K562 (cell line): ENCODE results near the gene TMEM87B. TPM values are rescaled to one million over a fixed set of nuclear protein-coding genes. Genes with fewer than 3 reads are reported as not detected.

Experiments
- ARHGAP35 ChIP-seq: fragments of 450-650 bp; IDR thresholded peaks from 2 replicates; pipeline ENCODE4 v1.6.1; 2018; ENCODE audit not compliant: partially characterized antibody
- C11orf30 ChIP-seq: fragments of 450-650 bp; IDR thresholded peaks from 2 replicates; pipeline ENCODE4 v1.6.1; 2016; ENCODE audit warnings: low read depth, mild to moderate bottlenecking
- HDAC1 ChIP-seq, 2 experiments: fragments of 450-650 bp; IDR thresholded peaks; 2 replicates each; pipeline ENCODE4 v1.6.1; 2016 to 2017; ENCODE audit warnings: inconsistent platforms in 1 of 2, mild to moderate bottlenecking in 1 of 2, moderate library complexity in 1 of 2
- HDAC8 ChIP-seq: fragments of 450-650 bp; IDR thresholded peaks from 2 replicates; pipeline ENCODE4 v1.6.1; 2016; ENCODE audit warnings: mild to moderate bottlenecking, missing genetic modification characterization, moderate library complexity, missing compliant biosample characterization
- HMG20A ChIP-seq: fragments of 450-650 bp; formaldehyde crosslinking; conservative IDR thresholded peaks from 2 replicates; pipeline ENCODE4 v1.4.0; 2020; ENCODE audit warnings: mild to moderate bottlenecking, mixed read lengths
- HNRNPH1 ChIP-seq: fragments of 200-400 bp; formaldehyde crosslinking; optimal IDR thresholded peaks from 2 replicates; pipeline ENCODE3; 2017; ENCODE audit warnings: low read depth, mild to moderate bottlenecking, low read length, moderate library complexity
- JUND ChIP-seq, 2 experiments: IDR thresholded peaks; 2 replicates in 1 of 2; 3 replicates in 1 of 2; pipeline ENCODE4 v1.6.1; 2011; ENCODE audit warnings: borderline replicate concordance in 2 of 2, low read depth in 2 of 2, low read length in 2 of 2, improper control_type of control experiment in 1 of 2, missing biosample characterization in 1 of 2, missing genetic modification characterization in 1 of 2, missing genetic modification reagents in 1 of 2
- KAT8 ChIP-seq: fragments of 450-650 bp; IDR thresholded peaks from 2 replicates; pipeline ENCODE4 v1.6.1; 2016; ENCODE audit warnings: low read depth, mild to moderate bottlenecking
- KLF16 ChIP-seq: IDR thresholded peaks from 2 replicates; pipeline ENCODE4 v1.6.1; 2016; ENCODE audit warnings: antibody characterized with exemption
- NCOA1 ChIP-seq: fragments of 450-650 bp; IDR thresholded peaks from 2 replicates; pipeline ENCODE4 v1.6.1; 2016; ENCODE audit warnings: low read depth
- NFE2 ChIP-seq: IDR thresholded peaks from 2 replicates; pipeline ENCODE4 v1.6.1; 2014; ENCODE audit warnings: antibody characterized with exemption, low read depth
- NR2C2 ChIP-seq, 2 experiments: fragments of 200-800 bp in 1 of 2; sonication (Bioruptor generic) in 1 of 2; sonication (generic) in 1 of 2; formaldehyde crosslinking in 1 of 2; IDR thresholded peaks; 2 replicates each; pipeline versions ENCODE4 v1.6.1 to v1.8.0; 2016 to 2022; ENCODE audit warnings: mild to moderate bottlenecking in 1 of 2, missing compliant biosample characterization in 1 of 2, missing genetic modification characterization in 1 of 2, missing genetic modification reagents in 1 of 2
- POLR2H ChIP-seq: IDR thresholded peaks from 2 replicates; pipeline ENCODE4 v1.6.1; 2016; ENCODE audit warnings: missing genetic modification characterization, low read depth, mild to moderate bottlenecking, control low read depth, missing compliant biosample characterization, moderate library complexity
- RAD51 ChIP-seq: fragments of 450-650 bp; IDR thresholded peaks from 2 replicates; pipeline ENCODE4 v1.7.1; 2016; ENCODE audit warnings: low read depth, mild to moderate bottlenecking, borderline replicate concordance
- RHOXF2B ChIP-seq: fragments of 250-450 bp; sonication (Bioruptor Pico); conservative IDR thresholded peaks from 2 replicates; pipeline ENCODE4 v1.5.1; 2021
- SMARCE1 ChIP-seq: fragments of 450-650 bp; IDR thresholded peaks from 2 replicates; pipeline ENCODE4 v1.7.1; 2016; ENCODE audit warnings: mild to moderate bottlenecking
- SOX6 ChIP-seq: fragments of 450-650 bp; IDR thresholded peaks from 2 replicates; pipeline ENCODE4 v1.6.1; 2014; ENCODE audit warnings: mild to moderate bottlenecking
- TAF1 ChIP-seq: IDR thresholded peaks from 2 replicates; pipeline ENCODE4 v1.6.1; 2011; ENCODE audit warnings: mild to moderate bottlenecking, low read length, moderate library complexity; ENCODE audit not compliant: insufficient read depth, control insufficient read depth, severe bottlenecking; ENCODE audit errors: extremely low read depth
- TAL1 ChIP-seq: fragments of 450-650 bp; IDR thresholded peaks from 2 replicates; pipeline ENCODE4 v1.6.1; 2016; ENCODE audit warnings: mild to moderate bottlenecking
- TBL1XR1 ChIP-seq, 2 experiments: IDR thresholded peaks; 2 replicates each; pipeline ENCODE4 v1.6.1; 2012; ENCODE audit warnings: improper control_type of control experiment in 2 of 2, low read length in 2 of 2, mild to moderate bottlenecking in 1 of 2
- TEAD4 ChIP-seq, 2 experiments: sonication (generic) in 1 of 2; formaldehyde crosslinking in 1 of 2; IDR thresholded peaks; 2 replicates each; pipeline versions ENCODE4 v1.6.1 to v1.8.0; 2012 to 2022; ENCODE audit warnings: borderline replicate concordance in 1 of 2, inconsistent platforms in 1 of 2, low read length in 1 of 2, mild to moderate bottlenecking in 1 of 2, missing genetic modification reagents in 1 of 2
- TRIM28 ChIP-seq: fragments of 450-650 bp; IDR thresholded peaks from 2 replicates; pipeline ENCODE4 v1.6.1; 2017
- U2AF1 ChIP-seq: fragments of 200-400 bp; formaldehyde crosslinking; optimal IDR thresholded peaks from 2 replicates; pipeline ENCODE3; 2017; ENCODE audit warnings: mild to moderate bottlenecking, low read depth, low read length, moderate library complexity
- ZNF12 ChIP-seq: sonication (generic); formaldehyde crosslinking; IDR thresholded peaks from 2 replicates; pipeline ENCODE4 v1.4.0; 2020; ENCODE audit warnings: mild to moderate bottlenecking, missing genetic modification reagents
- ZNF277 ChIP-seq: fragments of 250-450 bp; sonication (Bioruptor Pico); IDR thresholded peaks from 2 replicates; pipeline ENCODE4 v1.8.0; 2022; ENCODE audit warnings: inconsistent platforms, mild to moderate bottlenecking, moderate library complexity, borderline replicate concordance
- ZNF316 ChIP-seq: fragments of 450-650 bp; IDR thresholded peaks from 2 replicates; pipeline ENCODE4 v1.6.1; 2016
- ZNF551 ChIP-seq: fragments of 250-450 bp; sonication (Bioruptor Pico); IDR thresholded peaks from 2 replicates; pipeline ENCODE4 v1.5.0; 2021; ENCODE audit warnings: mild to moderate bottlenecking, moderate library complexity
- ZNF644 ChIP-seq: fragments of 200-800 bp; sonication (Bioruptor generic); IDR thresholded peaks from 2 replicates; pipeline ENCODE4 v1.6.1; 2016; ENCODE audit warnings: low read depth, missing genetic modification characterization, missing compliant biosample characterization
- polyA plus RNA-seq, 8 experiments: library from polyadenylated mRNA; depleted of rRNA in 4 of 8; stranded (reverse) in 5 of 8; unstranded in 3 of 8; fragments of >200 nt; fragmentation: Nextera tagmentation in 2 of 8; fragmentation: Illumina TruSeq in 1 of 8; extraction: Ambion mirVana in 2 of 8; extraction: Trizol in 1 of 8; gene quantifications; 2 replicates each; pipeline versions ENCODE4 v1.2.1 to v1.2.3, GENCODE V29; 2011 to 2014; ENCODE audit warnings: inconsistent platforms in 1 of 8, missing spikeins in 1 of 8
- total RNA-seq, 7 experiments: library from RNA; depleted of rRNA in 6 of 7; stranded (reverse); fragments of >200 nt in 6 of 7; fragmentation: Illumina TruSeq in 2 of 7; extraction: Trizol in 2 of 7; gene quantifications; 2 replicates each; pipeline versions ENCODE4 v1.2.1 to v1.2.3, GENCODE V29; 2011 to 2021; ENCODE audit warnings: low replicate concordance in 1 of 7
- TF ChIP-seq, protein P1 (sequence below): IDR thresholded peaks from 2 replicates; pipeline ENCODE4 v1.6.1; 2012; ENCODE audit warnings: low read depth, low read length, improper control_type of control experiment, borderline replicate concordance

Gene TMEM87B
- total and polyA plus RNA-seq, 9 of the 15 experiments (the other 6 are each of a cell fraction or from before 2014, with no cell fraction given), result 3.7 to 17.1 (median 11.0) TPM

DNA sequence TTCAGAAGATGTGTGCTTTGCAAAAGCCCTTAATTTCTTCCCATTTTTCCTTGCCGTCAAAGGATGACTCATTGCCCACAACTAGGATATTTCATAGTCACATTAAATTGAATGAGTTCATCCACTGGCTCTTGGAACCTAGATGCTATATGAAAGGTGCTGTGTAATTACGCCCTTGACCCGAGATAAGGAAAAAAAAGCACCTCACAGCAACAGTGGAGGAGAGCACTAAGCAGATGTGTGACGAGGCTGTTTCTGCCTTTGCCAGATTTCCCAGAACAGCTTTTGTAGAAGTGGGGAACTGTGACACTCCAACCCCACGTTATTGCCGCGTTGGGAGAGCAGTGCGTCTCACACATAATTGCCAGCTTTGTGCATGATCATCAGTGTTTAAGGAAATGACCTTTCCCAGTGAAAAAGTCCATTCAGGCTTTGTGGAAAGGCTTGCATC, 33.3 kb upstream of the TMEM87B start (continued):
- TF ChIP-seq, protein P1, sequence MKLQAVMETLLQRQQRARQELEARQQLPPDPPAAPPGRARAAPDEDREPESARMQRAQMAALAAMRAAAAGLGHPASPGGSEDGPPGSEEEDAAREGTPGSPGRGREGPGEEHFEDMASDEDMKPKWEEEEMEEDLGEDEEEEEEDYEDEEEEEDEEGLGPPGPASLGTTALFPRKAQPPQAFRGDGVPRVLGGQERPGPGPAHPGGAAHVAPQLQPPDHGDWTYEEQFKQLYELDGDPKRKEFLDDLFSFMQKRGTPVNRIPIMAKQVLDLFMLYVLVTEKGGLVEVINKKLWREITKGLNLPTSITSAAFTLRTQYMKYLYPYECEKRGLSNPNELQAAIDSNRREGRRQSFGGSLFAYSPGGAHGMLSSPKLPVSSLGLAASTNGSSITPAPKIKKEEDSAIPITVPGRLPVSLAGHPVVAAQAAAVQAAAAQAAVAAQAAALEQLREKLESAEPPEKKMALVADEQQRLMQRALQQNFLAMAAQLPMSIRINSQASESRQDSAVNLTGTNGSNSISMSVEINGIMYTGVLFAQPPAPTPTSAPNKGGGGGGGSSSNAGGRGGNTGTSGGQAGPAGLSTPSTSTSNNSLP, result peak; percentile 91; the same call in 1 of the 2 replicates
- peak in 1 of 2 experiments; percentile 82; a peak in 2 of 4 replicates for TF ChIP-seq HDAC1 (IDR thresholded peaks at IDR 0.05)
- TF ChIP-seq NFE2, result peak; percentile 87
- no peak for TF ChIP-seq TAF1
- TF ChIP-seq SOX6, result peak; percentile 77; the same call in 1 of the 2 replicates
- TF ChIP-seq JUND (IDR thresholded peaks at IDR 0.05; ENCODE audit: borderline replicate concordance, low read depth, low read length), result peak; percentile 97
- peak; percentile 98 for TF ChIP-seq JUND (tag; IDR thresholded peaks at IDR 0.05; ENCODE audit: borderline replicate concordance, low read depth, low read length)
- TF ChIP-seq ZNF12 (CRISPR knock-in tag), result no peak
- TF ChIP-seq NR2C2 (CRISPR knock-in tag; IDR thresholded peaks at IDR 0.05), result no peak
- TF ChIP-seq NR2C2 (tag; IDR thresholded peaks at IDR 0.05), result peak; percentile 80
- peak; percentile 92; the same call in 1 of the 2 replicates for TF ChIP-seq SMARCE1
- TF ChIP-seq HMG20A (CRISPR knock-in tag), result no peak
- TF ChIP-seq RAD51, result 0 out of 2 replicates have a peak, but pooled peaks have one; percentile 13
- TF ChIP-seq KAT8, result no peak
- TF ChIP-seq TRIM28, result peak; percentile 47; the same call in 1 of the 2 replicates
- TF ChIP-seq ZNF316, result peak; percentile 96
- no peak for TF ChIP-seq ZNF277 (CRISPR knock-in tag)
- TF ChIP-seq U2AF1, result no peak
- no peak for TF ChIP-seq HNRNPH1
- no peak for TF ChIP-seq ZNF644 (tag)
- TF ChIP-seq C11orf30, result peak; percentile 93
- TF ChIP-seq HDAC8 (tag), result no peak
- TF ChIP-seq TBL1XR1 (IDR thresholded peaks at IDR 0.05; ENCODE audit: low read length in 2 of 2), result peak in 1 of 2 experiments; percentile 77; a peak in 1 of 4 replicates
- no peak for TF ChIP-seq KLF16
- peak; percentile 66 for TF ChIP-seq TAL1
- TF ChIP-seq TEAD4 (IDR thresholded peaks at IDR 0.05; ENCODE audit: low read length), result peak; percentile 75
- TF ChIP-seq TEAD4 (CRISPR knock-in tag; IDR thresholded peaks at IDR 0.05; ENCODE audit: borderline replicate concordance), result no peak
- TF ChIP-seq NCOA1, result peak; percentile 71; the same call in 1 of the 2 replicates
- TF ChIP-seq POLR2H (tag), result no peak
- no peak for TF ChIP-seq ZNF551
- TF ChIP-seq RHOXF2B (CRISPR knock-in tag), result no peak
- TF ChIP-seq ARHGAP35, result no peak
